Osteoblast (primary cell): Measurements from ENCODE around the gene HAPLN2. TPM values are rescaled to one million over a fixed set of nuclear protein-coding genes. Genes with fewer than 3 reads are reported as not detected.
A peak's percentile ranks its signal among the peaks of the same experiment; 100 is the strongest.

Source experiments
- DNase-seq: peaks from one replicate; pipeline ENCODE4 v3.0.0; 2011; ENCODE audit warnings: low spot score, mixed read lengths; ENCODE audit not compliant: insufficient read length; ENCODE audit errors: missing footprints
- H2AFZ ChIP-seq: 2 replicates; pipeline ENCODE4 v1.6.0; 2011; ENCODE audit warnings: mild to moderate bottlenecking, low read length
- H3K27ac ChIP-seq: 2 replicates; pipeline ENCODE4 v1.5.1; 2011; ENCODE audit warnings: mild to moderate bottlenecking, low read depth, low read length, moderate library complexity
- H3K27me3 ChIP-seq: 2 replicates; pipeline ENCODE4 v1.6.0; 2012; ENCODE audit warnings: mild to moderate bottlenecking, control low read depth, inconsistent platforms, low read length, moderate library complexity; ENCODE audit not compliant: insufficient read depth
- H3K36me3 ChIP-seq: 2 replicates; pipeline ENCODE4 v1.5.1; 2011; ENCODE audit warnings: mild to moderate bottlenecking, low read length, control low read depth, moderate library complexity; ENCODE audit not compliant: insufficient read depth
- H3K4me1 ChIP-seq: 2 replicates; pipeline ENCODE4 v1.5.1; 2011; ENCODE audit warnings: mild to moderate bottlenecking, low read length, control low read depth, moderate library complexity; ENCODE audit not compliant: insufficient read depth
- H3K4me2 ChIP-seq: 2 replicates; pipeline ENCODE4 v1.6.0; 2011; ENCODE audit warnings: mild to moderate bottlenecking, low read length; ENCODE audit not compliant: insufficient read depth
- H3K4me3 ChIP-seq: fragments of 200-600 bp; sonication (generic); 3 replicates; pipeline ENCODE4 v1.5.1; 2012; ENCODE audit warnings: mild to moderate bottlenecking, low read length, inconsistent platforms; ENCODE audit not compliant: insufficient read depth
- H3K79me2 ChIP-seq: 2 replicates; pipeline ENCODE4 v1.6.0; 2012; ENCODE audit warnings: mild to moderate bottlenecking, low read length, control low read depth, inconsistent platforms; ENCODE audit not compliant: insufficient read depth
- H3K9me3 ChIP-seq: 2 replicates; pipeline ENCODE4 v1.5.1; 2011; ENCODE audit warnings: low read depth, low read length, control low read depth
- H4K20me1 ChIP-seq: 2 replicates; pipeline ENCODE4 v1.6.0; 2012; ENCODE audit warnings: mild to moderate bottlenecking, low read length, control low read depth; ENCODE audit not compliant: insufficient read depth
- total RNA-seq: library from RNA; depleted of rRNA; stranded (reverse); fragments of >200 nt; gene quantifications from 2 replicates; pipeline ENCODE4 v1.2.3, GENCODE V29; 2012
- TF ChIP-seq, protein P1 (sequence below): IDR thresholded peaks from 2 replicates; pipeline ENCODE4 v1.5.1; 2011; ENCODE audit warnings: mild to moderate bottlenecking, low read depth, low read length, moderate library complexity; ENCODE audit errors: extremely low read depth

HAPLN2 gene
- total RNA-seq, 1 donor: not detected

DNA sequence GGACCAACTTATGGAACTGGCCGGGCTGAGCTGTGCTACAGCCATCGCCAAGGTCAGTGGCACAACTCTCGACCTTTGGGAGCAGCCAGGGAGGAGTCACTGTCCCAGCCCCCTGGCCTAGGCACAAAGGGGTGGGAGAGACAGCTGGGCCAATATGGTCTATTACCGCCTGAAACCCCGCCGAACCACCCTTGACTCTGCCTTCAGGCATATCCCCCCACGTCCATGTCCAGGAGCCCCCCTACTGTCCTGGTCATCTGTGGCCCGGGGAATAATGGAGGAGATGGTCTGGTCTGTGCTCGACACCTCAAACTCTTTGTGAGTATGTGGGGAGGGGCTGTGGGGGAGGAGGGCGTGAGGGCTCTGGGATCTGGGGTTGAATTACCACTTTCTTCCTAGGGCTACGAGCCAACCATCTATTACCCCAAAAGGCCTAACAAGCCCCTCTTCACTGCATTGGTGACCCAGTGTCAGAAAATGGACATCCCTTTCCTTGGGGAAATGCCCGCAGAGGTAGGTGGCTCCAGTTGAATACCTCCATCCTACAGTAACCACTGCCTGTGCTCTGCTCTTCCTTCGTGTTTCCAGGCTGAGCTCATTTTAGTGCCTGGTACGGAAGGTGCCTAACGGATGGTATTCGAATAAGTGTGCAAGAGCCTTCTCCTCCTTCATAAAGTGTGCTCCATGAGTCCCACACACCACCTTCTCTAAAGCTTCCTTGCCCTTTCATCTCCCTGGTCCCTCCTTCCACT is 26.9 kb upstream of the HAPLN2 start:
- TF ChIP-seq, protein P1, sequence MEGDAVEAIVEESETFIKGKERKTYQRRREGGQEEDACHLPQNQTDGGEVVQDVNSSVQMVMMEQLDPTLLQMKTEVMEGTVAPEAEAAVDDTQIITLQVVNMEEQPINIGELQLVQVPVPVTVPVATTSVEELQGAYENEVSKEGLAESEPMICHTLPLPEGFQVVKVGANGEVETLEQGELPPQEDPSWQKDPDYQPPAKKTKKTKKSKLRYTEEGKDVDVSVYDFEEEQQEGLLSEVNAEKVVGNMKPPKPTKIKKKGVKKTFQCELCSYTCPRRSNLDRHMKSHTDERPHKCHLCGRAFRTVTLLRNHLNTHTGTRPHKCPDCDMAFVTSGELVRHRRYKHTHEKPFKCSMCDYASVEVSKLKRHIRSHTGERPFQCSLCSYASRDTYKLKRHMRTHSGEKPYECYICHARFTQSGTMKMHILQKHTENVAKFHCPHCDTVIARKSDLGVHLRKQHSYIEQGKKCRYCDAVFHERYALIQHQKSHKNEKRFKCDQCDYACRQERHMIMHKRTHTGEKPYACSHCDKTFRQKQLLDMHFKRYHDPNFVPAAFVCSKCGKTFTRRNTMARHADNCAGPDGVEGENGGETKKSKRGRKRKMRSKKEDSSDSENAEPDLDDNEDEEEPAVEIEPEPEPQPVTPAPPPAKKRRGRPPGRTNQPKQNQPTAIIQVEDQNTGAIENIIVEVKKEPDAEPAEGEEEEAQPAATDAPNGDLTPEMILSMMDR: no peak

DNA sequence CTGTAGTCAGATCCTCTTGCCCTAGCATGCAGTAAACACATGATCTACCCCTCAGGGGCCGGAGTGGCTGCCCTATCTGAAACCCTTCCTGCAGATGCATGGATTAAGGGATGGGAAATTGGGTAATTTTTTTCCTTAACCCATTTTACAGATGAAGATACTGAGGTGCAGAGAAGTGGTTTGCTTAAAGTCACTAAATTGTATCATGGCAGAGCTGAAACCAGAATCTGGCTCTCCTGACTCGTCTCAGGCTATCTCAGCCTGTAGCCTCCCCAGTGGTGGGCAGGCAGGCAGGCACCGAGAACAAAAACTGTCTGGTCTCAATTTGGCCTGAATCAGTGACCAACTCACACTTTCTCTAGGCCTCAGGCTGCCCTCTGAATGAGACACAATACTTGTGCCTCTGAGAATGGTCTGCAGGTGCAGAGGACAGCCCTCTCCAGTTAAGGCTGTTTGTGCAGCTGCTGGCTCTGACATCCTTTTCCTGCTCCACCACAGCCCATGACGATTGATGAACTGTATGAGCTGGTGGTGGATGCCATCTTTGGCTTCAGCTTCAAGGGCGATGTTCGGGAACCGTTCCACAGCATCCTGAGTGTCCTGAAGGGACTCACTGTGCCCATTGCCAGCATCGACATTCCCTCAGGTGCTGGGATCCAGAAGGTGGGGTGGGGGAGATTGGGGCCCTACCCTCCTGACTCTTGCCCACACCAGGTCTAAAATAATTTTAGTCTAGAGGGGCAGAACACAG is 26.1 kb upstream of the HAPLN2 start:
- Histone ChIP-seq H3K36me3 (peaks cover 43% of the 10 kb centered on the region), H3K9me3 (no peaks in the 10 kb centered on the region), H3K79me2 (peaks cover 6% of the 10 kb centered on the region), H2AFZ (no peak overlapping the region), H4K20me1 (peaks cover 3% of the 10 kb centered on the region), H3K27ac (no peak overlapping the region), H3K4me1 (peaks cover 13% of the 10 kb centered on the region), H3K4me2 (peak overlapping the region; percentile 99), H3K4me3 (no peak overlapping the region), H3K27me3 (no peaks in the 10 kb centered on the region)
- DNase-seq: no peak
- TF ChIP-seq, protein P1: no peak

More for the DNA sequence above, 26.9 kb upstream of the HAPLN2 start:
- peak overlapping the region; percentile 92 for H3K4me3 ChIP-seq
- H3K36me3 ChIP-seq: peaks cover 35% of the 10 kb centered on the region
- peaks cover 6% of the 10 kb centered on the region for H3K79me2 ChIP-seq
- H3K27ac ChIP-seq: peak overlapping the region; percentile 75
- H3K4me2 ChIP-seq: peak overlapping the region; percentile 99
- H3K27me3 ChIP-seq: no peaks in the 10 kb centered on the region
- DNase-seq: no peak
- peaks cover 13% of the 10 kb centered on the region for H3K4me1 ChIP-seq
- H3K9me3 ChIP-seq: no peaks in the 10 kb centered on the region
- peaks cover 3% of the 10 kb centered on the region for H4K20me1 ChIP-seq
- H2AFZ ChIP-seq: peak overlapping the region; percentile 91

DNA sequence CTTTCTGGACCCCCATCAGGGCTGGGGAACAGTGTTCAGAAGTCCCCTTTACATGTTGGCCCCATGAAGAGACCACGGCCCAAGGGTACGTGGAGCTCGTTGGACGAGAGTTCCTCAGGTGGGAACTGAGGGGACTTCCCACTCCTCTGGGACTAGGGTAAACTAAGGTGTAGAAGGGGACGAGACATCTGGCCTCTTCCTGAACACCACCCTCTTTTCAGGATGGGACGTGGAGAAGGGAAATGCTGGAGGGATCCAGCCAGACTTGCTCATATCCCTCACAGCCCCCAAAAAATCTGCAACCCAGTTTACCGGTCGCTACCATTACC is 25.6 kb upstream of the HAPLN2 start:
- no peaks in the 10 kb centered on the region for H3K9me3 ChIP-seq
- peaks cover 13% of the 10 kb centered on the region for H3K4me1 ChIP-seq
- H3K36me3 ChIP-seq: peaks cover 48% of the 10 kb centered on the region
- no peak overlapping the region for H3K4me2 ChIP-seq
- peaks cover 10% of the 10 kb centered on the region for H3K79me2 ChIP-seq
- H2AFZ ChIP-seq: no peak overlapping the region
- no peak overlapping the region for H3K27ac ChIP-seq
- TF ChIP-seq, protein P1: no peak
- H3K4me3 ChIP-seq: no peak overlapping the region
- H3K27me3 ChIP-seq: no peaks in the 10 kb centered on the region
- no peak for DNase-seq
- peaks cover 5% of the 10 kb centered on the region for H4K20me1 ChIP-seq

DNA sequence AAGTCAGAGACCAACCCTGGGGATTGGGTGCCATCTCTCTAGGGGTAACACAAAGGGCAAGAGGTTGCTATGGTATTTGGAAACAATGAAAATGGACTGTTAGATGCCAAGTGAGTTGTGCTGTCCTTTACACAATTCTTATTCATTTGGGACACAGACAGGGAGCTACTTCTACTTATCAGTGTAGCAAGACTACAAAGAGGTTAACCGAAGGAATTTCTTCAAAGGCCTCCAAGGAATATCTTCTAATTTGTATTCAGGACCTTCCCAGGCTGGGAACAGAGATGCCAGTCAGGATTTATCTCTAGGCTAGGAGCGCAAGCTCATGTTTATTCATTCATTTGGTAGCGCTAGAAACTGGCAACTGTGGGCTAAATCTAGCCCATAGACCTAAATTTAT is 25.0 kb upstream of the HAPLN2 start:
- DNase-seq: no peak
- H3K79me2 ChIP-seq: peaks cover 14% of the 10 kb centered on the region
- TF ChIP-seq, protein P1: no peak
- H3K4me3 ChIP-seq: no peak overlapping the region
- H3K27me3 ChIP-seq: no peaks in the 10 kb centered on the region
- no peaks in the 10 kb centered on the region for H3K9me3 ChIP-seq
- no peak overlapping the region for H2AFZ ChIP-seq
- no peak overlapping the region for H3K4me2 ChIP-seq
- H3K4me1 ChIP-seq: peaks cover 13% of the 10 kb centered on the region
- H4K20me1 ChIP-seq: peaks cover 5% of the 10 kb centered on the region
- H3K27ac ChIP-seq: no peak overlapping the region
- peaks cover 53% of the 10 kb centered on the region for H3K36me3 ChIP-seq
